ENCODE results near the gene BBS12. TPM values are rescaled to one million over a fixed set of nuclear protein-coding genes. Genes with fewer than 3 reads are reported as not detected.

The BBS12 gene
- total and polyA plus RNA-seq, 2 donors (not counting 1 experiment from before 2014, with no cell fraction given): 0.25 to 3.4 TPM

DNA sequence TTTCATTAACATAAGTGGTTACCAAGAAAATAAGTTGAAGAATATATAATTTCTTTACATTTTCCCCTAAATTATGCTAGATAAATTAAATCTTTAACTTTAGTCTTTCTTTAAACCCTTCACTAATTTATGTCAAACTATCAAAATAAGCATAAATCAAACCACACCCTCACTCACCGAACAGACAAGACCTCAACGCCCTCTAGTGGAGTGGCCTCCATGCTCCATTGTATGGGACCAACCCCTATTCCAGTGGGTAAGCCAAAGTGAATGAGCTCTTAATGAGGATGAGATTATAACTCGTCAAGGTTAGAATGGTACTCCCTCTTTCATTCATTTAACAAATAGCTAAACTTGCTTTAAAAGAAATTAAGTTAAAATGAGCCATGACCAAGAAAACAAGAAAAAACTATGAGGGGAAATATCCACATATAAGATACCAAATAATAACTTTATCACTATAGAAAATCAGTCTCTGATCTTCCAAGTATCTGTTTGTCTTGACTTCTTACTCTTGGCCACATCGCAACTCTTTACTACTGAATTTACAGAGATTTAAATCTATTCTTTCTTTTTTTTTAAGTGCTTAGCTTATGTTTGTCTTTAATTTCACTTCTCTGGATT is 15.6 kb upstream of the BBS12 start:
- Histone ChIP-seq H3K4me3 (ENCODE audit: control extremely low read depth in 1 of 5, extremely low read depth in 1 of 5, insufficient read depth in 1 of 5, low read depth in 2 of 5, low read length in 4 of 5) (no peak overlapping the region), H4K20me1 (ENCODE audit: control insufficient read depth, insufficient read depth, low read length, poor library complexity, severe bottlenecking) (no peaks in the 10 kb centered on the region), H3K4me2 (replicated peaks; ENCODE audit: low read depth, low read length, poor library complexity, severe bottlenecking) (no peak overlapping the region), H3K9me3 (ENCODE audit: control extremely low read depth in 1 of 3, control insufficient read depth in 2 of 3, insufficient read depth in 1 of 3, low read length in 2 of 3) (no peaks in the 10 kb centered on the region), H3K4me1 (ENCODE audit: control insufficient read depth in 2 of 2, insufficient read depth in 2 of 2, low read length in 2 of 2) (no peaks in the 10 kb centered on the region), H3K36me3 (replicated peaks in 1 of 2; ENCODE audit: control extremely low read depth in 1 of 2, control insufficient read depth in 1 of 2, extremely low read depth in 1 of 2, insufficient read depth in 2 of 2, low read length in 1 of 2) (no peaks in the 10 kb centered on the region), H3K9ac (ENCODE audit: low read length) (no peak overlapping the region), H3K79me2 (ENCODE audit: control insufficient read depth, insufficient read depth, low read length) (no peaks in the 10 kb centered on the region), H3K27ac (ENCODE audit: low read length in 2 of 2) (no peak overlapping the region), H2AFZ (ENCODE audit: insufficient read depth, low read depth, low read length, poor library complexity, severe bottlenecking) (no peak overlapping the region), H3K27me3 (replicated peaks in 1 of 4; ENCODE audit: control extremely low read depth in 1 of 4, control insufficient read depth in 3 of 4, insufficient read depth in 4 of 4, low read length in 3 of 4) (peaks cover 0 to 3% (median 0%) of the 10 kb centered on the region in 4 experiments)
- TF ChIP-seq, protein P1, sequence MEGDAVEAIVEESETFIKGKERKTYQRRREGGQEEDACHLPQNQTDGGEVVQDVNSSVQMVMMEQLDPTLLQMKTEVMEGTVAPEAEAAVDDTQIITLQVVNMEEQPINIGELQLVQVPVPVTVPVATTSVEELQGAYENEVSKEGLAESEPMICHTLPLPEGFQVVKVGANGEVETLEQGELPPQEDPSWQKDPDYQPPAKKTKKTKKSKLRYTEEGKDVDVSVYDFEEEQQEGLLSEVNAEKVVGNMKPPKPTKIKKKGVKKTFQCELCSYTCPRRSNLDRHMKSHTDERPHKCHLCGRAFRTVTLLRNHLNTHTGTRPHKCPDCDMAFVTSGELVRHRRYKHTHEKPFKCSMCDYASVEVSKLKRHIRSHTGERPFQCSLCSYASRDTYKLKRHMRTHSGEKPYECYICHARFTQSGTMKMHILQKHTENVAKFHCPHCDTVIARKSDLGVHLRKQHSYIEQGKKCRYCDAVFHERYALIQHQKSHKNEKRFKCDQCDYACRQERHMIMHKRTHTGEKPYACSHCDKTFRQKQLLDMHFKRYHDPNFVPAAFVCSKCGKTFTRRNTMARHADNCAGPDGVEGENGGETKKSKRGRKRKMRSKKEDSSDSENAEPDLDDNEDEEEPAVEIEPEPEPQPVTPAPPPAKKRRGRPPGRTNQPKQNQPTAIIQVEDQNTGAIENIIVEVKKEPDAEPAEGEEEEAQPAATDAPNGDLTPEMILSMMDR (IDR thresholded peaks at IDR 0.05): peak; percentile 76
- no peak for TF ChIP-seq EZH2 (IDR thresholded peaks at IDR 0.05; ENCODE audit: borderline replicate concordance, insufficient read depth, low read depth, low read length, poor library complexity, severe bottlenecking)
- H3K27ac Mint-ChIP-seq: no peak overlapping the region
- no peaks in the 10 kb centered on the region for H3K4me1 Mint-ChIP-seq
- no CpG with 5 or more reads among the region's 4 CpGs for WGBS (ENCODE audit: insufficient coverage)
- POLR2A ChIA-PET: no interaction called here
- intact Hi-C loops (cut with micrococcal nuclease): loop anchor here (2.0 to 5.0 kb wide), 2 partner anchors 16 to 815 kb away; partner anchors contain the start of gene BBS12
- no peaks in the 10 kb centered on the region for H3K9me3 Mint-ChIP-seq (ENCODE audit: insufficient read depth)
- ATAC-seq (ENCODE audit: low read depth) (peak; percentile 73), DNase-seq (peak; percentile 63)
- peaks cover 15% of the 10 kb centered on the region for H3K27me3 Mint-ChIP-seq
- CTCF ChIA-PET: interaction anchor here (0.6 to 2.5 kb wide), 10 partner anchors 9 to 816 kb away, joined by 3 to 21 read pairs (median 4); partner anchors contain the start of gene BBS12
- no peak overlapping the region for H3K4me3 Mint-ChIP-seq

GRCh38 chr4:122718281-122718680 is 14.2 kb upstream of the BBS12 start:
- no peak overlapping the region for H3K27ac Mint-ChIP-seq
- Histone ChIP-seq H3K9ac (ENCODE audit: low read length) (no peak overlapping the region), H4K20me1 (ENCODE audit: control insufficient read depth, insufficient read depth, low read length, poor library complexity, severe bottlenecking) (no peaks in the 10 kb centered on the region), H3K79me2 (ENCODE audit: control insufficient read depth, insufficient read depth, low read length) (no peaks in the 10 kb centered on the region), H3K4me2 (replicated peaks; ENCODE audit: low read depth, low read length, poor library complexity, severe bottlenecking) (no peak overlapping the region), H3K27ac (ENCODE audit: low read length in 2 of 2) (no peak overlapping the region), H3K27me3 (replicated peaks in 1 of 4; ENCODE audit: control extremely low read depth in 1 of 4, control insufficient read depth in 3 of 4, insufficient read depth in 4 of 4, low read length in 3 of 4) (peaks cover 0 to 3% (median 0%) of the 10 kb centered on the region in 4 experiments), H3K36me3 (replicated peaks in 1 of 2; ENCODE audit: control extremely low read depth in 1 of 2, control insufficient read depth in 1 of 2, extremely low read depth in 1 of 2, insufficient read depth in 2 of 2, low read length in 1 of 2) (no peaks in the 10 kb centered on the region), H3K9me3 (ENCODE audit: control extremely low read depth in 1 of 3, control insufficient read depth in 2 of 3, insufficient read depth in 1 of 3, low read length in 2 of 3) (no peaks in the 10 kb centered on the region), H2AFZ (ENCODE audit: insufficient read depth, low read depth, low read length, poor library complexity, severe bottlenecking) (no peak overlapping the region), H3K4me3 (ENCODE audit: control extremely low read depth in 1 of 5, extremely low read depth in 1 of 5, insufficient read depth in 1 of 5, low read depth in 2 of 5, low read length in 4 of 5) (no peak overlapping the region), H3K4me1 (ENCODE audit: control insufficient read depth in 2 of 2, insufficient read depth in 2 of 2, low read length in 2 of 2) (no peaks in the 10 kb centered on the region)
- peaks cover 26% of the 10 kb centered on the region for H3K27me3 Mint-ChIP-seq
- H3K4me3 Mint-ChIP-seq: no peak overlapping the region
- CTCF ChIA-PET: interaction anchor here (1.3 to 2.5 kb wide), 2 partner anchors 14 to 29 kb away, joined by 3 to 21 read pairs; partner anchors contain the start of gene BBS12
- POLR2A ChIA-PET: no interaction called here
- TF ChIP-seq, protein P1 (IDR thresholded peaks at IDR 0.05): no peak
- no peak for TF ChIP-seq EZH2 (IDR thresholded peaks at IDR 0.05; ENCODE audit: borderline replicate concordance, insufficient read depth, low read depth, low read length, poor library complexity, severe bottlenecking)
- H3K4me1 Mint-ChIP-seq: no peaks in the 10 kb centered on the region
- WGBS (ENCODE audit: insufficient coverage): no CpG with 5 or more reads among the region's 2 CpGs
- DNase-seq: no peak
- intact Hi-C loops (cut with micrococcal nuclease): loop anchor here (5.0 kb wide), 1 partner anchor 816 kb away; no protein-coding TSS in a partner anchor
- no peaks in the 10 kb centered on the region for H3K9me3 Mint-ChIP-seq (ENCODE audit: insufficient read depth)
- ATAC-seq (ENCODE audit: low read depth): no peak

Measured in B cell (primary cell).